ENCODE data around the gene UTP18. TPM values are rescaled to one million over a fixed set of nuclear protein-coding genes. Genes with fewer than 3 reads are reported as not detected.

The UTP18 gene
- total and polyA plus RNA-seq, 9 of the 15 experiments (the other 6 are each of a cell fraction or from before 2014, with no cell fraction given), result 31.1 to 99.2 (median 66.7) TPM

- Histone ChIP-seq H2AFZ (ENCODE audit: low read depth, low read length) (no peak overlapping the region), H3K36me3 (ENCODE audit: control insufficient read depth, insufficient read depth, low read length) (no peaks in the 10 kb centered on the region), H3K27me3 (ENCODE audit: control insufficient read depth in 2 of 2, insufficient read depth in 2 of 2, low read length in 2 of 2) (no peaks in the 10 kb centered on the region), H3K4me1 (replicated peaks in 1 of 2; ENCODE audit: control insufficient read depth in 2 of 2, insufficient read depth in 2 of 2, low read length in 2 of 2) (no peaks in the 10 kb centered on the region), H3K27ac (ENCODE audit: extremely low read depth, low read depth, low read length) (no peak overlapping the region), H3K4me3 (no peak overlapping the region), H3K9ac (ENCODE audit: insufficient read depth in 1 of 2, low read depth in 2 of 2, low read length in 2 of 2) (no peak overlapping the region), H3K79me2 (ENCODE audit: control insufficient read depth, insufficient read depth, low read length) (no peaks in the 10 kb centered on the region), H3K4me2 (ENCODE audit: insufficient read depth, low read length) (no peak overlapping the region), H4K20me1 (replicated peaks; ENCODE audit: control insufficient read depth, insufficient read depth, low read length) (no peaks in the 10 kb centered on the region), H3K9me1 (ENCODE audit: control insufficient read depth, insufficient read depth, low read length) (no peaks in the 10 kb centered on the region), H3K9me3 (replicated peaks; ENCODE audit: control insufficient read depth, insufficient read depth, low read depth, low read length) (0 out of 2 replicates have a peak, but pooled peaks cover 3% of the 10 kb centered on the region)
- ChIA-PET POLR2A (no interaction called here), CTCF (ENCODE audit: low intra/inter-chr PET ratio) (no interaction called here)
- FAIRE-seq (no peak), DNase-seq (ENCODE audit: extremely low read depth in 1 of 4, low spot score in 3 of 4) (no peak), ATAC-seq (no peak)
- 0% methylated on average over 1 of the region's 1 CpG for WGBS (ENCODE audit: insufficient coverage, low coverage, missing lambda C conversion rate)
- in situ Hi-C loops (cut with MboI), result no loop called here
- intact Hi-C loops (cut with micrococcal nuclease), result no loop called here
- TF ChIP-seq SMARCC2 (IDR thresholded peaks at IDR 0.05; ENCODE audit: low read depth) (no peak), HMGN3 (IDR thresholded peaks at IDR 0.05; ENCODE audit: borderline replicate concordance, extremely low read depth, insufficient read length, low read depth, low read length) (no peak), ARID4B (CRISPR knock-in tag; IDR thresholded peaks at IDR 0.05) (no peak), ZNF764 (CRISPR knock-in tag; IDR thresholded peaks at IDR 0.05; ENCODE audit: low read depth) (no peak), POLR2B (IDR thresholded peaks at IDR 0.05; ENCODE audit: low read depth, partially characterized antibody) (no peak), GATAD2B (IDR thresholded peaks at IDR 0.05; ENCODE audit: borderline replicate concordance) (no peak), RCOR1 (IDR thresholded peaks at IDR 0.05; ENCODE audit: borderline replicate concordance in 1 of 2, low read depth in 2 of 2, low read length in 2 of 2) (no peak)
- BruUV-seq (replicated peaks), result no TSS peak
These were observed 58.8 kb downstream of the UTP18 start for GRCh38 chr17:51319186-51319585.
